Activated CD4-positive, alpha-beta T cell treated with anti-CD3 and anti-CD28 coated beads for 48 hours (primary cell): ENCODE measurements around the gene DNAH17.
A peak's percentile ranks its signal among the peaks of the same experiment; 100 is the strongest.
"Not testable (repeated sequence)": the region's sequence is repeated elsewhere in the genome, so short reads cannot be mapped to it uniquely, and the experiment has no call there.

Experiments
- DNase-seq: peaks from one replicate; pipeline ENCODE4 v3.0.0-alpha.2; 2020

The DNAH17 gene

GRCh38 chr17:78523934-78524655, 53.1 kb downstream of the DNAH17 start:
- DNase-seq: no peak

- DNase-seq: no peak
These were observed 55.0 kb downstream of the DNAH17 start for GRCh38 chr17:78522031-78522809.

- DNase-seq: no peak
These were observed 59.8 kb downstream of the DNAH17 start for GRCh38 chr17:78517421-78517820.

GRCh38 chr17:78515480-78515879, 61.7 kb downstream of the DNAH17 start:
- no peak for DNase-seq

- no peak for DNase-seq
These were observed 62.7 kb downstream of the DNAH17 start for GRCh38 chr17:78514521-78514920.

- DNase-seq: no peak
These were observed 64.2 kb downstream of the DNAH17 start for GRCh38 chr17:78512976-78513375.

GRCh38 chr17:78510141-78511075, 66.8 kb downstream of the DNAH17 start:
- DNase-seq: no peak

GRCh38 chr17:78507526-78507925, 69.7 kb downstream of the DNAH17 start:
- no peak for DNase-seq

GRCh38 chr17:78506454-78507309, 70.5 kb downstream of the DNAH17 start:
- DNase-seq: no peak

- no peak for DNase-seq
These were observed 72.9 kb downstream of the DNAH17 start for GRCh38 chr17:78504156-78504925.

- not testable (repeated sequence) for DNase-seq
These were observed 73.8 kb downstream of the DNAH17 start for GRCh38 chr17:78503388-78503787.

GRCh38 chr17:78502611-78503148, 74.5 kb downstream of the DNAH17 start:
- no peak for DNase-seq

- no peak for DNase-seq
These were observed 75.8 kb downstream of the DNAH17 start for GRCh38 chr17:78501241-78502036.

GRCh38 chr17:78500806-78501205, 76.4 kb downstream of the DNAH17 start:
- DNase-seq: no peak

GRCh38 chr17:78499715-78500540, 77.3 kb downstream of the DNAH17 start:
- no peak for DNase-seq

- no peak for DNase-seq
These were observed 78.3 kb downstream of the DNAH17 start for GRCh38 chr17:78498848-78499247.

- peak; percentile 69 for DNase-seq
These were observed 80.1 kb downstream of the DNAH17 start for GRCh38 chr17:78497115-78497540.

GRCh38 chr17:78496311-78496710, 80.9 kb downstream of the DNAH17 start:
- no peak for DNase-seq

- no peak for DNase-seq
These were observed 81.6 kb downstream of the DNAH17 start for GRCh38 chr17:78495634-78496033.
